SH-SY5Y (cell line): Measurements from ENCODE around the gene STAT3.

Experiments
- GATA2 ChIP-seq: IDR thresholded peaks from 2 replicates; pipeline ENCODE4 v1.6.1; 2011; ENCODE audit warnings: mild to moderate bottlenecking, low read depth, low read length
- GATA3 ChIP-seq: IDR thresholded peaks from 2 replicates; pipeline ENCODE4 v1.6.1; 2011; ENCODE audit warnings: low read depth, mild to moderate bottlenecking, low read length, moderate library complexity

- TF ChIP-seq GATA3 (no peak), GATA2 (no peak)
Observed at GRCh38 chr17:42321555-42321954, 66.7 kb downstream of the STAT3 start.
